Stomach (tissue), 4 donors: ENCODE results near the gene CCDC191.

Source experiments
- CTCF ChIP-seq, 7 experiments: fragments of 450-650 bp in 4 of 7; fragments of 200-600 bp in 3 of 7; sonication (generic) in 3 of 7; IDR thresholded peaks; one replicate each; pipeline ENCODE4 v1.5.1; 2016 to 2019; ENCODE audit warnings: antibody characterized with exemption in 7 of 7, control low read depth in 2 of 7, mild to moderate bottlenecking in 1 of 7
- EP300 ChIP-seq: sonication (generic); formaldehyde crosslinking; IDR thresholded peaks from one replicate; pipeline ENCODE4 v1.6.1; 2017; ENCODE audit warnings: antibody characterized with exemption
- POLR2A ChIP-seq, 4 donors: fragments of 450-650 bp; IDR thresholded peaks; one replicate each; pipeline ENCODE4 v1.6.1; 2016; ENCODE audit warnings: antibody characterized with exemption in 4 of 4, control low read depth in 2 of 4, mild to moderate bottlenecking in 1 of 4, moderate library complexity in 1 of 4
- POLR2AphosphoS5 ChIP-seq, 3 donors: sonication (generic); formaldehyde crosslinking; IDR thresholded peaks; one replicate each; pipeline ENCODE4 v1.6.1; 2016; ENCODE audit warnings: antibody characterized with exemption in 3 of 3

GRCh38 chr3:114104414-114104813, 48.1 kb upstream of the CCDC191 start:
- TF ChIP-seq CTCF (IDR thresholded peaks at IDR 0.05) = no peak
- TF ChIP-seq POLR2A (IDR thresholded peaks at IDR 0.05) = no peak
- no peak for TF ChIP-seq POLR2AphosphoS5 (IDR thresholded peaks at IDR 0.05)
- TF ChIP-seq EP300 = no peak
